Body of pancreas (tissue), 4 donors: ENCODE results near the gene KRTAP25-1.

ENCODE experiments used
- CTCF ChIP-seq, 7 experiments: fragments of 450-650 bp in 4 of 7; fragments of 200-600 bp in 3 of 7; sonication (generic) in 3 of 7; IDR thresholded peaks; one replicate each; pipeline ENCODE4 v1.5.1; 2016 to 2019; ENCODE audit warnings: antibody characterized with exemption in 7 of 7
- POLR2A ChIP-seq, 3 donors: fragments of 450-650 bp; IDR thresholded peaks; one replicate each; pipeline ENCODE4 v1.6.1; 2016; ENCODE audit warnings: antibody characterized with exemption in 3 of 3, mild to moderate bottlenecking in 2 of 3

DNA sequence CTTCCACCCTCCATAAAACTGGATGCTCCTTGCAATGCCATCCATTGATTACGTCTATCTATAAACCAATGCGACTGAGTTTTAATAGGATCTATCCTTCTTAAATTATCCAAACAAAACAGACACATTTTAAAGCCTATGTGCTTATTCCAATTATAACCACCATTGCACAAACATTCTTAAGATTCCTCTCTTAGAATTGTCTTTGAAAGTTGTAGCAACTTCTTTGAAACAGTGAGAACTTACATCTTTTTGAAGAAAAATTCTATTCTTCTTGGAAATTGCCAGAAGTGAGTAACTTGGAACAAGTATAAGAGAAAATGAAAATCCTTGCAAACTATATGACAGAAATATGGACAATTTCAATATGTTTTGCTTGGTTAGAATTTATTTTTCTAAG, 30.9 kb upstream of the KRTAP25-1 start, which contains the start of gene KRTAP26-1:
- no peak for TF ChIP-seq CTCF (IDR thresholded peaks at IDR 0.05)
- no peak for TF ChIP-seq POLR2A (IDR thresholded peaks at IDR 0.05)
